ENCODE measurements around the gene C16orf92. TPM values are rescaled to one million over a fixed set of nuclear protein-coding genes. Genes with fewer than 3 reads are reported as not detected.
A peak's percentile ranks its signal among the peaks of the same experiment; 100 is the strongest.
"Not testable (repeated sequence)": the region's sequence is repeated elsewhere in the genome, so short reads cannot be mapped to it uniquely, and the experiment has no call there.

The C16orf92 gene
- total RNA-seq, 1 experiment from 2014 or later, result not detected

DNA sequence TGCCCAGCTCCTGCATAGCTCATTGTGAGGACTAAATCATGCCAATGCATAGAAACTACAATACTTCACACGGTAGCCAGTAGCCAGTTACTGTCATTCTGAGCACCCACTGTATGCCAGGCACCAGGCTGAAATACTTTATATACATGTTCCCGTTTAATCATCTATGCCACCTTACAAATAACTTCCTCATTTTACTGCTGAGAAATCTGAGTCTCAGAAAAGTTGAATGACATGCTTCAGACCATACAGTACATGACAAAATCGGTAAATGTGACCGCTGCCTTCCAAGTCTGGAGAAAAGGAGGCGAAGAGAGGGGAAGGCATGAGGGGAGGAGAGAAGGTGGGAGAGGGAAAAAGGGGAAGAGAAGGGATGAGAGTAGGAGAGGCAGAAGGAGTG, 17.2 kb downstream of the C16orf92 start:
- Mint-ChIP-seq H3K27ac (ENCODE audit: low read depth, unreplicated experiment) (no peak overlapping the region), H3K27me3 (ENCODE audit: insufficient read depth, unreplicated experiment) (no peaks in the 10 kb centered on the region), H3K4me1 (ENCODE audit: insufficient read depth, unreplicated experiment) (no peaks in the 10 kb centered on the region), H3K36me3 (ENCODE audit: insufficient read depth, unreplicated experiment) (no peaks in the 10 kb centered on the region), H3K9me3 (ENCODE audit: unreplicated experiment) (no peaks in the 10 kb centered on the region), H3K4me3 (ENCODE audit: unreplicated experiment) (no peak overlapping the region)
- BruUV-seq (replicated peaks), result no TSS peak
- no peak for DNase-seq (ENCODE audit: unreplicated experiment)
- TF ChIP-seq, protein P1, sequence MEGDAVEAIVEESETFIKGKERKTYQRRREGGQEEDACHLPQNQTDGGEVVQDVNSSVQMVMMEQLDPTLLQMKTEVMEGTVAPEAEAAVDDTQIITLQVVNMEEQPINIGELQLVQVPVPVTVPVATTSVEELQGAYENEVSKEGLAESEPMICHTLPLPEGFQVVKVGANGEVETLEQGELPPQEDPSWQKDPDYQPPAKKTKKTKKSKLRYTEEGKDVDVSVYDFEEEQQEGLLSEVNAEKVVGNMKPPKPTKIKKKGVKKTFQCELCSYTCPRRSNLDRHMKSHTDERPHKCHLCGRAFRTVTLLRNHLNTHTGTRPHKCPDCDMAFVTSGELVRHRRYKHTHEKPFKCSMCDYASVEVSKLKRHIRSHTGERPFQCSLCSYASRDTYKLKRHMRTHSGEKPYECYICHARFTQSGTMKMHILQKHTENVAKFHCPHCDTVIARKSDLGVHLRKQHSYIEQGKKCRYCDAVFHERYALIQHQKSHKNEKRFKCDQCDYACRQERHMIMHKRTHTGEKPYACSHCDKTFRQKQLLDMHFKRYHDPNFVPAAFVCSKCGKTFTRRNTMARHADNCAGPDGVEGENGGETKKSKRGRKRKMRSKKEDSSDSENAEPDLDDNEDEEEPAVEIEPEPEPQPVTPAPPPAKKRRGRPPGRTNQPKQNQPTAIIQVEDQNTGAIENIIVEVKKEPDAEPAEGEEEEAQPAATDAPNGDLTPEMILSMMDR (IDR thresholded peaks at IDR 0.05; ENCODE audit: unreplicated experiment), result no peak
- POLR2A ChIA-PET, result interaction anchor here (1.6 kb wide), 1 partner anchor 25 kb away, joined by 8 read pairs; the partner anchor contains the start of gene ALDOA
- CTCF ChIA-PET, result interaction anchor here (5.6 kb wide), 1 partner anchor 8 kb away, joined by 43 read pairs; the partner anchor contains the start of gene TLCD3B
- intact Hi-C loops (cut with micrococcal nuclease), result no loop called here

DNA sequence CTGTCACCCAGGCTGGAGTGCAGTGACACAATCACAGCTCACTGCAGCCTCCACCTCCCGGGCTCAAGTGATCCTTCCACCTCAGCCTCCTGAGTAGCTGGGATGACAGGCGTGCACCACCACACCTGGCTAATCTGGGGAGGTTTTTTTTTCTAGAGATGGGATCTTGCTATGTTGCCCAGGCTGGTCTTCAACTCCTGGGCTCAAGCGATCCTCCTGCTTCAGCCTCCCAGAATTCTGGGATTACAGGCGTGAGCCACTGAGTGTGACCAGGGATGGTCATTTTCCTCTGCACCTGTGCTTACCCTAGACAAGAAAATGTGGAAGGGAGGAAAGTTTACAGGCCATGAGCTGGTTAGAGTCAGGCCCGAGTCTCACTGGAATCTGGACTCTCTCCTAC, 17.7 kb downstream of the C16orf92 start:
- H3K4me1 Mint-ChIP-seq (ENCODE audit: insufficient read depth, unreplicated experiment); H3K27me3 Mint-ChIP-seq (ENCODE audit: insufficient read depth, unreplicated experiment); H3K4me3 Mint-ChIP-seq (ENCODE audit: unreplicated experiment); POLR2A ChIA-PET; intact Hi-C loops (cut with micrococcal nuclease); BruUV-seq (replicated peaks); DNase-seq (ENCODE audit: unreplicated experiment); H3K36me3 Mint-ChIP-seq (ENCODE audit: insufficient read depth, unreplicated experiment); H3K27ac Mint-ChIP-seq (ENCODE audit: low read depth, unreplicated experiment); H3K9me3 Mint-ChIP-seq (ENCODE audit: unreplicated experiment): not testable (repeated sequence)
- CTCF ChIA-PET, result interaction anchor here (1.1 to 5.6 kb wide), 4 partner anchors 8 to 119 kb away, joined by 3 to 43 read pairs (median 5); partner anchors contain the start of gene TLCD3B

DNA sequence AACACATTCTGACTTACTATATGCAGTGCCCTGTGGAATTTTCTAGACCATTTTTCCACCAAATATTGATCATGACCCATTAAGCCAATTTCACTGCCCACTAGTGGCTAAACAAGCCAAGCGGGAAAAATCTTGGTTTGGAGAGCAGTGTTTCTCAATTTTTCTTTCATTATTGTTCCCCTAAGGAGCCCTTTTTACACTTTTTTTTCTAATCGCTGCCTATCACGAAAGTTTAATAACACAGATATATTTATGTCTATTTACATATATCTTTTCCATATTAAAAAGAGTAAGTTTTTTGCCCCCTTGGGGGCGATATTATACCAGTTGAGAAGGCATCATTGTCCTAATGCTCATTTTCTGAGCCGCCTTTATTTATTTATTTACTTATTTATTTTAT, 18.8 kb downstream of the C16orf92 start:
- ChIA-PET CTCF (interaction anchor here (0.7 to 5.6 kb wide), 7 partner anchors 9 to 118 kb away, joined by 3 to 43 read pairs (median 5); partner anchors contain the start of gene TLCD3B), POLR2A (interaction anchor here (1.0 to 1.4 kb wide), 2 partner anchors 11 to 55 kb away, joined by 4 read pairs; partner anchors contain the start of gene YPEL3)
- TF ChIP-seq, protein P1 (IDR thresholded peaks at IDR 0.05; ENCODE audit: unreplicated experiment), result peak; percentile 54
- Mint-ChIP-seq H3K4me3 (ENCODE audit: unreplicated experiment) (no peak overlapping the region), H3K36me3 (ENCODE audit: insufficient read depth, unreplicated experiment) (no peaks in the 10 kb centered on the region), H3K27ac (ENCODE audit: low read depth, unreplicated experiment) (no peak overlapping the region), H3K27me3 (ENCODE audit: insufficient read depth, unreplicated experiment) (no peaks in the 10 kb centered on the region), H3K9me3 (ENCODE audit: unreplicated experiment) (no peaks in the 10 kb centered on the region), H3K4me1 (ENCODE audit: insufficient read depth, unreplicated experiment) (no peaks in the 10 kb centered on the region)
- peak; percentile 49 for DNase-seq (ENCODE audit: unreplicated experiment)
- intact Hi-C loops (cut with micrococcal nuclease), result no loop called here
- no TSS peak for BruUV-seq (replicated peaks)

DNA sequence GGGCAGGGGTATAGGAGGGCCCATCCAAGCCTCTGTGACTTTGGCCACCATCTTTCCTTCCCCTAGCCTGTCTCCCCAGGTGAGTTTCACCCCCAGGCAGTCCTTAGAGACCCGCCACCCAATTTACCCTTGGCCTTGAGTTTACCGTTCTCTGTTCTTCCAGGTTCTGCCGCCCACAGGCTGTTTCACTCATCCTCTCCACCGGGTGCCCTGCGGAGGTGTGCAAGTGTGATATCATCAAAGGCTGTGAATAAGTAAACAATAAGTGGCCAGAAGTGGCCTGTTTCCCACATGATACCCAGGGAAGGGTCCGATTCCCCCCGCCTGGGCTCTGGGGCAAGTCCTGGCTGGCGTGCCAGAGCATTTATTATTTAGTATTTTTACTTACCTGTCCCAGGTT, 23.2 kb downstream of the C16orf92 start:
- no peak for DNase-seq (ENCODE audit: unreplicated experiment)
- Mint-ChIP-seq H3K9me3 (ENCODE audit: unreplicated experiment) (no peaks in the 10 kb centered on the region), H3K4me1 (ENCODE audit: insufficient read depth, unreplicated experiment) (no peaks in the 10 kb centered on the region), H3K27ac (ENCODE audit: low read depth, unreplicated experiment) (no peak overlapping the region), H3K36me3 (ENCODE audit: insufficient read depth, unreplicated experiment) (no peaks in the 10 kb centered on the region), H3K4me3 (ENCODE audit: unreplicated experiment) (no peak overlapping the region), H3K27me3 (ENCODE audit: insufficient read depth, unreplicated experiment) (no peaks in the 10 kb centered on the region)
- intact Hi-C loops (cut with micrococcal nuclease), result no loop called here
- POLR2A ChIA-PET, result no interaction called here
- no TSS peak for BruUV-seq (replicated peaks)
- CTCF ChIA-PET, result interaction anchor here (0.7 kb wide), 1 partner anchor 15 kb away, joined by 3 read pairs; no protein-coding TSS in a partner anchor
- TF ChIP-seq, protein P1 (IDR thresholded peaks at IDR 0.05; ENCODE audit: unreplicated experiment), result no peak
